HG03442 (cell line): ENCODE results near the gene ZNF335.
"Not testable (repeated sequence)": the region's sequence is repeated elsewhere in the genome, so short reads cannot be mapped to it uniquely, and the experiment has no call there.

Source experiments
- ATAC-seq: cut with Tn5 transposase; IDR thresholded peaks from one replicate; pipeline ENCODE4 v1.9.1; 2021; ENCODE audit warnings: mild to moderate bottlenecking, moderate library complexity; ENCODE audit not compliant: unreplicated experiment

ZNF335 gene

GRCh38 chr20:46004187-46004586, 32.2 kb upstream of the ZNF335 start:
- no peak for ATAC-seq

DNA sequence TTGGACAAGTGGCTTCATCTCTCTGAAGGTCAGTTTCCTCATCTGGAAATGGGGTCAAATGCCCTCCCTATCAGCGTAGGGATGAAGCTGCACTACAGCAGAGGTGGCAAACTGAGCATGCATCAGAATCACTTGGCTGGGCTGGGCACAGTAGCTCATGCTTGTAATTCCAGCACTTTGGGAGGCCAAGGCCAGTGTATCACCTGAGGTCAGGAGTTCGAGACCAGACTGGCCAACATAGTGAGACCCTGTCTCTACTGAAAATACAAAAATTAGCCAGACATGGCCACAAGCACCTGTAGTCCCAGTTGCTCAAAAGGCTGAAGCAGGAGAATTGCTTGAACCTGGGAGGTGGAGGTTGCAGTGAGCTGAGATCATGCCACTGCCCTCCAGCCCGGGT, 30.0 kb upstream of the ZNF335 start:
- no peak for ATAC-seq

DNA sequence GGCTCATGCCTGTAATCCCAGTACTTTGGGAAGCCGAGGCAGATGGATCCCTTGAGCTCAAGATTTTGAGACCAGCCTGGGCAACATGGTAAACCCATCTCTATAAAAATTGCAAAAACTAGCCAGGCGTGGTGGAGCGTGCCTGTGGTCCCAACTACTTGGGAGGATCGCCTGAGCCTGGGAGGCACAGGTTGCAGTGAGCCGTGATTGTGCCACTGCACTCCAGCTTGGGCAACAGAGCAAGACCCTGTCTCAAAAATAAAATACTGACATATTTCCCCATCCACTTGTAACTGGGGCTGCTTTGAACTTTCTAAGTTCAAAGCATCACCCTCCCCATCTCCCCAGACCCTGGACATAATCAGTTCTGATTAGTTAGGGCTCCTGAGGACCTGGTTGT, 29.5 kb upstream of the ZNF335 start:
- ATAC-seq, result no peak

DNA sequence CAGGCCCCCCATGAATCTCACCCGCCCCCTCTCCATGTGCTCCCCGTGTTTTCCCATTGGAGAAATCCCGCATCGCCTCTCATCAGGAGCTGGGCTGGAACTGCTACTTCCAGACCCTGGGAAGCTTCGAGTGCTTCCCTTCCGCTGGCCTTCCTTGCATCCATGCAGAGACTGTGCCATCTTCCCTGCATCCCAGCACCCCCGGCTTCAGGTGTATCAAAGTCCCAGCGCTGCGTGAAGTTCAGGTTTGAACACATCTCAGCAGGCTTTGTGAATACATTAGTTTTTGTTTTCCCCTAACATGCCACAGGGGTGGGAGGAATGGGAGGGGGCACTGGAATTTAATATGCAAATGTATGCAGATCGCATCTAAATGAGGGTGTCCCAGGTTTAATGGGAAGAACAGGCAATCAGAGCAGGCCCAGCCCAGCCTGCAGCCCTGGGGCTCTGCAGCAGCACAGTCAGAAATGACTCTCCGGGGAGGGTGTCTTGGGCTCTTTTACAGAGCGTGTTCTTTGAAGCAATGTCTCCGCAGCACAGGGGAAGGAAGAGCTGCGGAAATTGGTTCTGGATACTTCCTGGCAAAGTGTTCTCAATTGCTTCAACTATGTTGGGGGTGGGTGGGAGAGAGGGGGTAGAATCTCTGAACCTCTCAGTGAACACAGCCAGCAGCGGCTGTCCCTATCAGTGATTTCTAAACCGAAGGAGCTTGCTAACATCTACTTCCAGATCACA, 28.4 kb upstream of the ZNF335 start:
- no peak for ATAC-seq

DNA sequence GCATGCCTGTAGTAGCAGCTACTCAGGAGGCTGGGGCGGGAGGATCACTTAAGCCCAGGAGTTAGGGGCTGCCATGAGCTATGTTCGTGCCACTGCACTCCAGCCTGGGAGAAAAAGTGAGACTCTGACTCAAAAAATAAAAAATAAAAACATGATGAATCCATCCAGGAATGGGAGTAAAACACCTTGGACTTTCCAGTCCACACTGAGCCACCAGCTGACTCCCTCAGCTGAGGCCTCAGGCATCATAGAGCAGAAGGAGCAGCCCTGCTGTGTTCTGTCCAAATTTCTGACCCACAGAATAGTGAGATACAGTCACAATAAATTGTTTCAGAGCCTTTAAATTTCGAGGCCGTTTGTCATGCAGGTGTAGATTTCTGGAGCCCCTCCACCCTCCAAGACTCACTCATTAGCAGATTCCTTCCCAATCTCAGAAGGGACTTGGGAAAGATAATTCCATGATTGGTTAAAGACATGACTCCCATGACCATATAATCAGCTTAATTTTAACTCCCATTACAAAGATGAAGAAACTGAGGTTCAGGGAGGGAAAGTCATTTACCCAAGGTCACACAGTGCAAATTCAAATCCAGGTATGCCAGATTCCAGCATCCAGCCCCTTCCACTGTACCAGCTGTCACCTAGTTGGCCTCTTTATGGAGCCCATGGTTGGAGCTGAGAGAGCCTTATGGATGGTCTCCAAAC, 27.7 kb upstream of the ZNF335 start:
- ATAC-seq, result no peak

GRCh38 chr20:45998761-45999160, 26.8 kb upstream of the ZNF335 start:
- no peak for ATAC-seq

GRCh38 chr20:45998337-45998736, 26.3 kb upstream of the ZNF335 start:
- ATAC-seq, result no peak

DNA sequence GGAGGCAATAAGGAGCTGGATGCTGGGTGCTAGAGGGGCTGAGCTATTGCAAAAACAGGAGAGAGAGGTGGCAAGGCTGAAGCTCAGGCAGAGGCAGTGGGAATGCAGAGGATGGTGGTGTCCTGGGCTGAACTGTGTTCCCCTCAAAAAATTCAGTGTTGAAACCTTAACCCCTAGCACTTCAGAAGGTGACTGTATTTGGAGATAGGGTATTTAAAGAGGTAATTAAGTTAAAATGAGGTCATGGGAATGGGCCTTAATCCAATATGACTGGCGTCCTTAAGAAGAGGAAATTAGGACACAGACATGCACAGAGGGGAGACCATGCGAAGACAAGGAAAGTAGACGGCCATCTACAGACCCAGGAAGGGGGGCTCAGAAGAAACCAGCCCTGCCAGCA, 25.2 kb upstream of the ZNF335 start:
- no peak for ATAC-seq

- not testable (repeated sequence) for ATAC-seq
These were observed 23.6 kb upstream of the ZNF335 start for GRCh38 chr20:45995495-45996097.

GRCh38 chr20:45994761-45995493, 22.9 kb upstream of the ZNF335 start:
- ATAC-seq, result no peak

GRCh38 chr20:45993197-45993951, 21.4 kb upstream of the ZNF335 start:
- no peak for ATAC-seq

DNA sequence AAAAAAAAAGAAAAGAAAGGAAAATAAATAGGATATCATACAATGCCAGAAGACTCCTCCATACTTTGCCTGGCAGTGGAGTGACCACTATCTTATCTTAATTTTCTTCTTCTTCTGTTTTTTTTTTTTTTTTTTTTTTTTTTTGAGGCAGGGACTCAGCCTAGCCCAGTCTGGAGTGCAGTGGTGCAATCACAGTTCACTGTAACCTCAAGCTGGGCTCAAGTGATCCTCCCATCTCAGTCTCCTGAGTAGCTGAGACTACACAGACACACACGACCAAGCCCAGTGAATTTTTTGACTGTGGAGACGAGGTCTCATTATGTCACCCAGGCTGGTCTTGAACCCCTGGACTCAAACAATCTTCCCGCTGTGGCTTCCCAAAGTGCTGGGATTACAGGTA, 19.6 kb upstream of the ZNF335 start:
- no peak for ATAC-seq

DNA sequence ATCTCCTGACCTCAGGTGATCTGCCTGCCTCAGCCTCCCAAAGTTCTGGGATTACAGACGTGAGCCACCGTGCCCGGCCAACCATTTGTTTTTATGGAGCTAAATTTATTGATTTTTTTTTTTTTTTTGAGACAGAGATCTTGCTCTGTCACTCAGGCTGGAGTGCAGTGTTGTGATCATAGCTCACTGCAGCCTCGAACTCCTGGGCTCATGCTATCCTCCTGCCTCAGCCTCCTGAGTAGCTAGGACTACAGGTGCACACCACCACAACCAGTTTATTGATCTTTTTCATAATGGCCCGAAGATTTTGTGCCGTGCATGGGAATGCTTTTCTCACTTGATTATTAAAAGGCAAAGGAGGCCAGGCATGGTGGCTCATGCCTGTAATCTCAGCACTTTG, 16.8 kb upstream of the ZNF335 start:
- ATAC-seq, result not testable (repeated sequence)

DNA sequence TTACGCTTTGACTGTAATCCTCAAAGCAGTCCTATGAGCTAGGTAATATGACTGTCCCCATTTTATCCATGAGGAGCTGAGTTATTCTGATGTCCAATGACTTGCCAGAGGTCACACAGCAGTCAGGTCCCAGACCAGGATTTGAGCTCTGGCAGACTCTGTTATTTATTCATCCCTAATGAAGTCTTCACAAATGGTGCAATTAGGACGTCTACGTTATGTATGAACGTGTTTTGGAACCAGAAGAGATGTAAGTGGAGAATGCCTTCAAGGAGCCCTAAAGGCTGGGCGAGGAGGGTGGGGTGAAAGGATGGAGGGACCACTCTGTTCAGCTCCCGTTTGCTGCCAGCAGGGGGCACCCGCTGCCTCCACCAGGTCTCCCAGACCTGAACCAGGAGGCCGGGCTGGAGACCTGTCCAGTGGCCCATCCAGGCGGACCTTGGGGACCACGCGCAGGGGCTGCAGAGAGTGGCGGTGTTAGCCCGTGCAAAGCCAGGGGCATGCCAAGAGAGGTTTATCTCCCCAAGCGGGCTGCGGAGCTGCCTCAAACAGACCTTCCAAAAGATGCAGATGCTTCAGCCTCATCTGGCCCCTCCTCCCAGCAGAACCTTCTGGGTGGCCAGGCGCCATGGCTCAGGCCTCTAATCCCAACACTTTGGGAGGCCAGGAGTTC, 15.2 kb upstream of the ZNF335 start:
- no peak for ATAC-seq

DNA sequence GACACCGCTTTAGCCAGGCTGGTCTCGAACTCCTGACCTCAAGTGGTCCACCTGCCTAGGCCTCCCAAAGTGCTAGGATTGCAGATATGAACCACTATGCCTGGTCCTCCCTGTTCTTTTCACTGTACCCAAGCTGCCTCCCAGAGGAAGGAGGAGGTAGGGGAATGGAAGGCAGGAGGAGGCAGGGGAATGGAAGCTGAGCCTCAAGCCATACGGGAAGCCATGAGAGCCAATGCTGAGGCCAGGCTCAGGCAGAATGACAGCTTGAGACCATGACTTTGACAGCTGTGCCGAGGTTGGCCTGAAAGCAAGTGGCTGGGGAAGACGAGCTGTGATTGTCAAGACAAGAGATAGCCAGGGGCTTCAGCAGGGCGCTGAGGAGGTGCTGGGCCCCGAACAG, 13.6 kb upstream of the ZNF335 start:
- no peak for ATAC-seq

DNA sequence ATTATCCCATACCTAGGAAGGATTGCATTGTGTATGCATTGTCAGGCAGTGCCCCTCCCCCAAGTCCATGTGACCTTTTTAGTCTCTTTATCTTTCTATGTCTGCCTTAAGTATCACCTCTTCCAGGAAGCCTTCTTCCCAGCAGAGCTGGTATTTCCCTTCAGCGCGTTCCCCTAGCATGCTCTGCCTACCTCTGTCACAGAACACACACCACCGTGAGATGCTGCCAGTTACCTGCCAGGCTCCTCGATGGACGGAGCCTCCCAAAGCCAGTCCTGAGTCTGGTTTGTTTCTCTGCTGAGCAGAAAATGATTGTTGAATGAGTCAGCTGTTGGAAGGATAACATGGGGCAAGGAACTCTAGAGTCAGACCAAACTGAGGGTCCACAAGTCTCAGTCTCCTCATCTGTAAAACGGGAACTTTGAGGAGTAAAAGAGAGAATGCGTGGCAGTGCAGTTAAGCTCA, 11.3 kb upstream of the ZNF335 start:
- no peak for ATAC-seq

GRCh38 chr20:45981261-45981660, 9.3 kb upstream of the ZNF335 start:
- no peak for ATAC-seq

- ATAC-seq, result no peak
These were observed 4.1 kb upstream of the ZNF335 start for GRCh38 chr20:45976086-45976485.

- ATAC-seq, result no peak
These were observed 3.7 kb upstream of the ZNF335 start for GRCh38 chr20:45975686-45976085.

DNA sequence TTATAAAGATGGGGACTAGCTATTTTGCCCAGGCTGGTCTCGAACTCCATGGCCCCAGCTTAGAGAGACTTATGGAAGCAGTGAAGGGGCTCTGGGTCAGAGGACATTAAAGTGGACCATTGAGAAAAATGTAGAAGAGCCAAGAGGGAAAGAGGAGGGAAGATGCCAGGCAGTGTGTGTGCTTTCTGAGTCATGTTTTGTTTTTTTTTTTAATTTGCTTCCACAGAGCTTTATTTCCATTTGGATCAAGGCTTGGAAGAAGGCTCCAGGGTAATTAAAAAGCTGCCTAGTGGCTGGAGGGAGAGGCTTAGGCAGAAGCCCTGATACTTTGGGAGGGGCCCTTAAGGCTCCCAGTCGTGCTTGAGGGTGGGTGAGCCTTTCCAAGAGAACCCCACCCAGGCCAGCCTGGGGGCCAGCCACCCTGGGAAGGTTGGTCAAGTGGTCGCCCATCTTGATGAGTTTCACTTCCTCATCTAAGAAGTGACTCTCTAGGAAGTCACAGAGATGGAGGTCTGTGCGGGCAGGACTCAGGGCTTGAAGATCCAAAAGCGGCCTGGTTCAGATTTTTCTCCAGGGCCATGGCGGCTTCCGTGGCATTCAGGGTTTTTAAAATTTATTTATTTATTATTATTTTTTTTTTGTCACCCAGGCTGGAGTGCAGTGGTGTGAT, 3.0 kb upstream of the ZNF335 start:
- ATAC-seq, result no peak
